HG03442 (cell line): ENCODE data around the gene CAMK2G.
"Not testable (repeated sequence)": the region's sequence is repeated elsewhere in the genome, so short reads cannot be mapped to it uniquely, and the experiment has no call there.

Experiments
- ATAC-seq: cut with Tn5 transposase; IDR thresholded peaks from one replicate; pipeline ENCODE4 v1.9.1; 2021; ENCODE audit warnings: mild to moderate bottlenecking, moderate library complexity; ENCODE audit not compliant: unreplicated experiment

The CAMK2G gene

DNA sequence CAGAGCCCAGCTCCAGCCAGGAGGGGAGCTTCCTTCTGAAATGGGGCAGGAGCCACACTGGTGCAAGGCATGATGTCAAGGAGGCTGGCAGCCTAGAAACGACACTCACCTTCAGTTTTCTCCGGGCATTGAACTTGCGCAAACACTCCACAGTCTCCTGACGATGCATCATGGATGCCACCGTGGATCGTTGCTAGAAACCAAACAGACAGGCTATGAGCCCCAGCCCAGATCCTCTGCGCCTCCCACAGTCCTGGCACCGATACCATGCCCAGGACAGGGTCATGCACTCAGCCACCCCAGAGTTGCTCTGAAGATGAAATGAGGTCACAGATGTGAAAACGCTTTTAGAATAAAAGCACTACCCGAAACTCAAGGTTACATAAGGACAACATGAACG lies 32.0 kb downstream of the CAMK2G start:
- ATAC-seq: no peak

DNA sequence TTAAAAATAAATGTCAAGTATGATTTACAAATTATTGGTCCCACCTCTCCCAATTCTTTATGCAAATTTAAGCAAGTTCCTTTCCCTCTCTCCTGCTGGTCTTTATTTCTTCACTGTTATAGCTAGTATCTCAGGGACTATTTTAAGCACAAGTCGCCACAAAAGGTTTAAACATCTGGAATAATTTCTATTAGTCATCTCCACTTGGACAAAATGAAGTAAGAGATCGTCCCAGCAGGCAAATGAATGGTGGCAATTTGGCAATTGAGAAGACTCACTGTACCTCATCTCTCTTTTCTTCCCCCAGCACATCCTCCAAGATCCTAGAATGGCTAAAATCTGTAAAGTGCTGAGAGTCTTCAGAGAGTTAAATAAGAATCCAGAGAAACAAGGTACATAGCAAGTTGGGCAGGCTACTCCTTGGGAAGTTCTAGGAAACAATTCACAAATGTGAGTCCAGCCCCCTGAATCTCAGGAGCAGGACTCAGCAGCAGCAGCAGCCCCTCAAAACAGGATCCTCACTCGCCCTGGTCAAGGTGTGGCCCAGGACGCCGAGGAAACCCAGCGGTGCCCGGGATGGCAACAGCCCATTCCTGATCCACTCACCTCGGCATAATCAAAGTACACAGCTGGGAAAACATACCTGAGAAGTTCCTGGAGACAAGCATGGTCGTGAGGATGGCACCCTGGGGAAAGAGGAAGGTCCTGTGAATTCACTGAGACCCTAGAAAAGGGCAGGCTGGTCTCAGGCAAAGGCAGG lies 32.6 kb downstream of the CAMK2G start:
- no peak for ATAC-seq

DNA sequence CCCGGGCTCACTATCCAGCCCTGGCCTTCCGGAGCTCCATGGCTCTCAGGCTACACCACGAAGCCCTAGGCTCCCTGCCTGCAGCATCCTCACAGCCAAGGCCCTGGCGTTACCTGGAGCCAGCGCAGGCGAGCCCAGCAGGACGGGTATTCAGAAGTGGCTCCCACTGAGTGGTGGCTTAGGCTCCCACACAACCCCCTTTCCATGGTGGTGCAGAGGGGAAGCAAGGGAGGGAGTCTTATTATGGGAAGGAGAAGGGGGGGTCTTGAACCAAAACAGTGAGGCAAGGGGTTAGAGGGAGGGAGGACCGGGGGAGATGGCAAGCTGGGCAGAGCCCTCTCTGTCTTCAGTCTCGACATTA lies 33.3 kb downstream of the CAMK2G start:
- ATAC-seq: no peak

DNA sequence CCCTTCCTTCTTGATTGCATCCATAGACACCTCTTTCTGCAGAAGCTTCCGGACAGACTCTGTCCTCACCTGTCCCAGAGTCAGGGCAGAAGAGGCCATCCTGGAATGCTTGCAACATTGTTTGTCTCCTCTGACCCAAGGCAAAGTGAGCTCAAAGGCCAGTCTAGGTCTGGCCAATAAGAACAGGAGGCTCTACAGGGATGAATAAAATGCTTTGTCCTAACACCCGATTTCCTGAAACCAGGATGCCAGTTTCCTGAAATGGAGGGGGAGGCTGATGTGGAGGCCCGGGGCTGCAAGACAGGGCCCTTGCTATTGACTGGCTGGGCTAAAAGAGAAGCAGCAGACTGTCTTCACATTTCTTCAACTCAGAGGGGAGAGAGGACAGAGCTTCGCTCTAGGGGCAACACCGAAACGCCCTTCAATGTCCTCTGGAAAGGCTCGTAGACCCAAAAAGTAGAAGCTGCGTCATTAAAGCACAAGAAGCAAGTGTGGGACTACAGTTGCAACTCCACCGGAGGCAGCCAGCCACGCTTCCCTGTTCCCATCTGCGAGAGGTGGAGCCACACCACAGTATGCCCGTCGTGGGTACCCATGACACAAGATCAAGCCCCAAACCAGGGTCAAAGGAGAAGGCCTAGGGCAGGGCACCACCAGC lies 33.8 kb downstream of the CAMK2G start:
- no peak for ATAC-seq

DNA sequence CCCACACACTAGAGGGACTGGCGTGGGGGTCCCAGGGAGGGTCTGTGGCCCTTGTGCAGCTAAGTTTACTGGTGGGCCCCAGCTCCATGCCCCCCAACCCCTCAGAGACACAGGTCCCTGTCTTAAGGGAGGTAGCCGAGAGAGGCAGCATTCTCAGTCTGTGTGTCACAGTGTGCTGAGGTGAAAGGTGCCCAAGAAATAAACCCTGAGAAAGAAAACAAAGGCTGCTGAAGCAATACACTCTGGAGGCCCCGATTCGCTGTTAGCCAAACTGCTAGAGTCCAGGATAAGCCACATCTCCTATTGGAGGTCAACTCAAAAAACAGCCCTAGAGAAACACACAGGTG lies 34.3 kb downstream of the CAMK2G start:
- ATAC-seq: no peak

DNA sequence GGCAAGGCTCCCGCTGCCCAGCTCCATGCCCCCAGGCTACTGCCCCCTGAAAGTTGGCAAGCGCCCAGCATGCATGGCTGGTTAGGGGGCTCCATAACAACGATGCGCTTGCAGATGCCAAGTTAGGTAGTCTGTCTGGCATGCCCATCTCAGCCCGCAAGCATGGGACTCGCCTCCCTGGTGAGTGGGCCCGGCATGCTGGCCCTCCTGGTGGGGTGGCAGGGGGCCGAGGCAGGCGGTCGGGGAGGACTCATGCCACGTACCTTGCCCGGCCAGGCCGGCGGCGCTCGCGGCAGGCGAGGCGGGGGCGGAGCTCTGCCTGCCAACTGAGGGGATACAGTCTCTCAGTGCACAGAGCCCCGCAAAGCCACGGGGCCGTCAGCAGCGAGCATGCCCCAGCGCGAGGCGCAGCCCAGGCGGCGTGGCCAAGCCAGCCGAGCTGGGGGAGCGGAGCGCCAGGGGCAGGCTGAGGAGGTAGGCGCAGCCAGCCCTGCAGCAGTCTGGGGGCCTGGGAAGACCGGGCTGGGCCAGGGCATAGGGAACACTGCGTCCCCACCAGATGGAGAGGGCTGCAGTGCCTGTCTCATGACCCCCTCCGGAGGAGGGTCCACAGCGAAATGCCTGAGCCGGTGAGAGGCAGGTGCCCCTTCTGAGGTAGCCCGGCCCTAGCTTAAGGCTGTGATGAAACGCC lies 34.9 kb downstream of the CAMK2G start:
- no peak for ATAC-seq

DNA sequence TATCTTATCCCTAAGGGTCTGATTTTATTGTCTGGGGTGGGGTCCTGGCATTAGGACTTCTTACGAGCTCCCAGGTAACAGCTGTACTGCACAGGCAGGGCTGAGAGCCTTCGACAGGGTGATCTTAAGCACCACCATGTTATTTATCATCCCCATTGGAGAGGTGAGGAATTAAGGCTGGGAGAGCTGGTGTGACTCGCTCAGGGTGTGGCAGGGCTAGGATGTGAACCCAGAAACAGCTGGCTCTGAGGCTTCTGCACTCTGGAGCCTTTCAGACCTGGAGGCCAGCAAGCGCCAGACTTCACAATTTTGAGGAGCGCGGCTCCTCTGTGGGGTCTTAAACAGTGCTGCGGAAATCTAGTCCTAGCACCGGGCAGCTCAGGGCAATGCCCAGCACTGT lies 35.5 kb downstream of the CAMK2G start:
- no peak for ATAC-seq

DNA sequence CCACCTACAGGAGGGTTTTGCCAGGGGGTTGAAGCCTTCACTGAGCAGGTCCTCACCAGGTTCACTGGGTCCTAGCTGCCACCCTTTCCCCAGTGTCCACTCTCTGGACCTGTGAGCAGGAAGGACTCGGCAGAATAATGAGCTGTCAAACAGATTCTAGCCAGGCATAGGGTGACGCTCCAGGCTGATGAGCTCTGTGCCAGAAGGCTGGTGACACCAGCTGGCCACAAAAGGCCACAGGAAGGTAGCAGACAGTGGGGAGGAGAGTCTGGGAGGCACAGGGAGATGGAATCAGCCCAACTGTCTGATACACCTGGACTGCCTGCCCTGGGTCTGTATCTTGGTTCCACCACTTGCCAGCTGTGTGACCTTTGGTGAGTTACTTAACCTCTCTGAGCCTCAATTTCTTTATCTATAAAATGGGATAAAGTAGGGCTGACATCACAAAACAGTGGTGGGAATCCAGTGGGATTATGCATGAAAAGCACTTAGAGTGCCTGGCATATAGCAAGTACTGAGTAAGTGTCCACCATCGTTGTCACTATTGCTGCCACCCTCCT lies 36.3 kb downstream of the CAMK2G start:
- no peak for ATAC-seq

DNA sequence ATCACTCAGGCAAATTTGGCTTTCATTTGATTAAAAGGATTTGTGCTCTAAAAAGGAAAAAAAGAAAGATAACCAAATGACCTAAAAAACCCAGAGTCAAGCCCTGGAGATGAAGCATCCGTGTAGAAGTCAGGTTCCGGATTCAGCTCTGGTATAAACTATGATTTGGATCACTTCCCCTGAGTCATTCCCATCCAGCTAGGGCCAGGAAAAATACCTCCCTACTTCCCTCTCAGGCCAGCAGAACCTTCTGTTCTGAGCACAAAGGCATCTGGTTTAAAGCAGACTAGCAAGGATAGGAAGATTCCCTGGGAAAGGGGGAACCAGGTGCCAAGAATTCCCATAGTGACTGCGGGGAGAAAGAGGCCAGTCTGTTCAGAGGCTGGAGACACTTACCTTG lies 37.3 kb downstream of the CAMK2G start:
- no peak for ATAC-seq

DNA sequence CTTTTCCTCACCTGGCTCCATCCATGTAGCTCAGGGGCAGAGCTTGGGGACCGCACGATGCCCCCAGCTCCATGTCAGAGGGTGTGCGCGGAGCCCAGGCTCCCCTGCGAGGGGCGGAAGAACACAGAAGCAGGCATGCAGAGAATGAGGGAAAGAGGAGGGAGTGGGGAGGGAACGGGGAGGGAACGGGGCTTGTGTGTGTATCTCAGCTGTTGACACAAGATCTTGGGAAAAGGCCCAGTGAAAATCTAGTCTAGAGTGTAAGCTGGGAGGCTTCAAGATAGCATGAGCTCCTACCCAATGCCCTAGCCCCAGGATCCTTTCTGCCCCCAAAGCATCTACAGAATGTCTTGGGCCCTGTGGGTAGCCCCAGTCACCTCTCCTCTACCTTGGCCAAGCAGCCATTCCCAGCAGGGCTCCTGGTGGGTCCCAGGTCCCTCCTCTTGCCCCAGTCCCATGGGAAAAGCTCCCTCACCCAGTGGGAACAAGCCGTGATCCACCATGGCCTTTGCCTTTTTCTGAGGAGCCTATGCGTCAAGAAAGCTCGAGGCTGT lies 37.9 kb downstream of the CAMK2G start:
- no peak for ATAC-seq

DNA sequence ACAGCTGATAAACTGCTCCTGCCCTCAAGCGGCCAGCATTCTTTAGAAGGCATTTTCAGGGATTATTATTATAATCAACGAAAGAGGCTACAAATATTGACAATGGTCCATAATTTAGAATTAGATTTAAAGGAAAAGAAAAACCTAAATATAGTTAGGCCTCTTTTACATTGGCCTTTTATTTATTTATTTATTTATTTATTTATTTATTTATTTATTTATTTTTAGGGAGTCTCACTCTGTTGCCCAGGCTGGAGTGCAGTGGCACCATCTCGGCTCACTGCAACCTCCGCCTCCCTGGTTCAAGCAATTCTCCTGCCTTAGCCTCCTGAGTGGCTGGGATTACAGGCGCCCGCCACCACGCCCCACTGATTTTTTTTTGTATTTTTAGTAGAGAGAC lies 45.3 kb downstream of the CAMK2G start:
- ATAC-seq: not testable (repeated sequence)

DNA sequence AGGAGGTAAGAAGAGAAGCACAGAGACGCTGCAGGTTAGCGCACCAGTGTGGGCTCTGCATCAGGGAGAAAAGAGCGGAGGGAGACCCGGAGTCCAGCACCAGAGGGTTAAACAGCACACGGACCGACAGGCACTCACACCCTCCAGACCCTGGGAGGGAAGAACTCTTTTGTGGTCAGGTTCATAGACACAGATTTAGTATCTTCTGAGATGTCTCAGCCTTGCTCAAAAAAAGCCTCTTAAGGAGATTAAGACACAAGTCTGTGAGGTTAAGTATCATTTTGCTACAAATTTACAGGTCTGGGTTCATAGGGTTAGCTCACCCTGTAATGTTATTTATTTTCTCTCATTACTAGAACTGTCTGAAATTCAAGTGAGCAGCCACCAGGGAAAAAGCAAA lies 46.2 kb downstream of the CAMK2G start:
- no peak for ATAC-seq

DNA sequence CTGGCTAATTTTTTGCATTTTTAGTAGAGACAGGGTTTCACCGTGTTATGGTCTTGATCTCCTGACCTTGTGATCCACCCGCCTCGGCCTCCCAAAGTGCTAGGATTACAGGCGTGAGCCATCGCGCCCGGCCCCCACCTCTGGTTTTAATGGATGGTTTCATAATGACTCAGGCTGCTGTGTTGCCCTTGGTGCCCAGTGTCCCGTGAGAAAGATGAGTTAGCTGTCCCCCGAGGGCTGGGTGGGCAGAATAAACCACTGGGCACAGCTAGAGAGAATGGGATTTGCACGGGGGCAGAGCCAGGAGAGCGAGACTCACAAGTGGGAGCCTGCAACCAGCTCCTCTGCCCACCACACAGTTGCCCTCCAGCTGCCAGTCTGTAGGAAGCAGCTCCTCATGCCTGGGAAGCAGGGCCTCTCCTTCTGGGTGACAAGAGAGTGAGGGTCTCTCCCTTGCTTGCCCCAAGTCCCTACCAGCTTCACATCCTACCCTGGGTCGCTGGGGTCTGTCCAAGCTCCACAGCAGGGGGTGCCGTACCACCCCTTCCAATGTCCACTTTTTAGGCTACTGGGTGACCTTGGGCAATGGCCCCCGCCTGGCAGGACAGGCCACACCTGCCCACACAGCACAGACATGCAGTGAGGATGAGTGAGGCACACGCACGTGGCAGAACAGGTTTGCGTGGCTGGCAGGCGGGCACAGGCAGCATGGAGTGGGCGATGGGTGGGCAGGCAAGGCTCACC lies 46.8 kb downstream of the CAMK2G start:
- ATAC-seq: no peak

DNA sequence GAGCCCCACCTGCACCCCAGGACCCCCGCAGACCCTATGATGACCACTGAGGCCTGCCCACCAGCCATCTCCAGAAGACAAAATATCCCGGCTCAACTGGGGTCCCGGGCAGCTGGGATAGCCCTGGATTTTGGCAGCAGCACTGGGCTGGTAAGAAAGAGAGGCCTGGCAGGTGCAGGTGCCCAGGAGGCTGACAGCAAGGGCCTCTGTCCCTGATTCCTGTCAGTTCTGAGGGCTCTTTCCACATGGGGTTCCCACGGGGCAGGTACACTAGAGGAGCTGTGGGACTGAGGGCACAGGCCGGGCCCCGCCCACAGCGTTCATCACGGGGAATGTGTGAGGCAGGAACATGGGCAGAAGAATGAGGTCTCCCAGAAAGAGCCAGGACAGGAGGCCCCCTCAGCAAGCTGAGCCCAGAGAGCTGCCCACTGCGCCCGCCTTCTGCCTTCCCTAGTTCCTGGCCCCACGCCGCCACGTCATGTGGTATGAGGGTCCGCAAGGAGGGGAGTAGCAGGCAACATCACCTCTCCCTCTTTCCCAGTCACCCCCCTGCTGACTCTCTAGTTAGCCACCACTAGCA lies 50.1 kb downstream of the CAMK2G start:
- no peak for ATAC-seq

DNA sequence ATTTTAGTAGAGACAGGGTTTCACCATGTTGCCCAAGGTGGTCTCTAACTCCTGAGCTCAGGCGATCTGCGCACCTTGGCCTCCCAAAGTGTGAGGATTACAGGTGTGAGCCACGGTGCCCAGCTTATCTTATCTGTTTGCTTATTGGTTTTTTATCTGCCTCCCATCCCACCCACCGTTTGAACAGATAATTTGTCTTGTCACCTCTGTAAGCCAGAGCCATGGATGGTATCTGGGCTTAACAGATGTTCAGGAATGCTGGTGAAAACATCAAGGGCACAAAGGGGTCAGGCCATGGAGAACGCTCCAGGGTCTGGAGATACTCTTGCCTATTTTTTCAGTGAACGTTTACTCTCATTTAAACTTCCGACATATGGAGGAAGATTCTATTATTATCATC lies 51.0 kb downstream of the CAMK2G start:
- no peak for ATAC-seq

DNA sequence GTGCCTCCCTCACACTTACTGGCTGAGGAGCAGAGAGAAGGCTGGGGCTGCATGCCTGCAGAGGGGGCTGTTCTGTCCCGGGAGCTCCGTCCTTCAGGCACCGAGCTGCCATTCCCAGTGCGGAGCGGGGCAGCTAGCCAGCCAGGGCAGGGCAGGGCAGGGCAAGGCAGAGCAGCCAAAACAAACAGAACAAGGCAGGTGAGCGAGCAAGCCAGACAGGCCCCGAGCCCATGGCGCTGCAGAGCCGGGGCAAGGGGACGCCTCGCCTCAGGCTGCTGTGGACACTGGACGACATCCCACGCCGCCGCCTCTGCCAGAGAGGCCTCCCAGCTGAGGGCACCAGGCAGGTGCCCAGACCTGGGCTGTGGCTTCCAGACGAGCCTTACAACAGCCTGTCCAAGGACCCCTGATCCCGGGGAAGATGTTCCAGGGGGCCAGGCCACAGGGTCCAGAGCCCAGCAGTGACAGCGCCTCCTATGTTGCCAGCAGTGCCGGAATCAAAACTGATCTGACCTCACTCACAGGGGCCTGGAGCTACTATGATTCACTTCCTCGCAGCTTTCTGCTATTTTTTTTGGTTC lies 54.8 kb downstream of the CAMK2G start:
- no peak for ATAC-seq

DNA sequence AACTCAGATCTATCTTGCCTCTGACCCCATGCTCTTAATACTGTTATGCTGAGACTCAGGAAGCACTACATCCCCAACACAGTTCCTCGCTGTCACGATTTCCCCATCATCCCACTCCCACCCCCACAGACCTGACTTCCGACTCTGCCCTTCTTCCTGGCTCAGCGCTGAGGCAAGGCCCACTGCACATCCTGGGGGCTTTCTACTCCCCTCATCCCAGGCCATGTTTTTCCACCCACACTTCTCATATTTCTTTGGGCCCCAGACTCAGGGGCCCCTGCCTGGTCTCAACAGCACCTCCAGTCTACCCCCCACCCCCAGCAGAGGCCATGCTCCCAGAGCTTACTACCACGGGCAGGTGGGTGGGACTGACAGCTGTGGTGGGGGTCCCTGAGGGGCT lies 55.3 kb downstream of the CAMK2G start:
- no peak for ATAC-seq

DNA sequence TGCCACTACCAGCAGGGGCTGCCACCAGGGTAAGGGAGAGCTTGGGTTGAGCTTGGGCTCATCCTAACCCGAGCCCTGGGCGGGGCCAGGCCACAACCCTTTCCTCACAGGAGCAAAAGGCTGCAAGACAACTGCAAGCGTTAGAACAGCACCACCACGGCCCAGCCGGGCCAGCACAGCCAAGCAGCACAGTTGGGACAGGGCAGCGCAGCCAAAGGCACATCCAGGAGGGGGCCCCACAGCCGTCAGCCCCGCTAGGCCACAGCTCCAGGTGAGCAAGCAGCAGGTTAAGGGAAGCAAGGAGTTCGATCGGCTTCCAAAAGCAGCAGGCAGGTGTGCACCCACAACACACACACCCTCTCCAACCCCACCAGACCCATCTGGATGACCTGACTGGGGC lies 56.0 kb downstream of the CAMK2G start:
- no peak for ATAC-seq

DNA sequence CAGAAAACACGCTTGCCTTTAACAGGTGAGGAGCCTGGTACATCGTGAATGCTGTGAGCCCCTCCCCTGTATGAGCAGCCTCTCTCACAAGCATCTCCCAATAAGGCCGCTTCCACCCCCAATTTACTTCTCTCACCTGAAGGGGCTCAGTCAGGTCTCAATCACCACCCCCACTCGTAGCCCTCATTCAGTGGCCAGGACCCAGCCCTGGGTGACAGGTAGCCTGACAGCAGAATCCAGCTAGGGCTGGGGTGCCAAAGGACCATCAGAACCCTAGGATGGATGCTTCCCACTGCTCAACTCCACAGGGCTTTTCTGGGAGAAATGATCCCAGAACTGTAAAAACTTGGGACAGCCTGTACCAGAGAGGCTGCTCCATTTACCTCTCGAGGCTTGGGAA lies 56.5 kb downstream of the CAMK2G start:
- ATAC-seq: no peak
